PC-9 (cell line): ENCODE results near the gene YBX1.

ENCODE experiments used
- EZH2 ChIP-seq: fragments of 200-600 bp; sonication (generic); IDR thresholded peaks from 2 replicates; pipeline ENCODE4 v1.8.0; 2017; ENCODE audit warnings: antibody characterized with exemption, low read depth
- TF ChIP-seq, protein P1 (sequence below): fragments of 200-600 bp; sonication (generic); conservative IDR thresholded peaks from 2 replicates; pipeline ENCODE4 v1.6.1; 2017; ENCODE audit warnings: mixed run types, antibody characterized with exemption, mild to moderate bottlenecking, moderate library complexity

DNA sequence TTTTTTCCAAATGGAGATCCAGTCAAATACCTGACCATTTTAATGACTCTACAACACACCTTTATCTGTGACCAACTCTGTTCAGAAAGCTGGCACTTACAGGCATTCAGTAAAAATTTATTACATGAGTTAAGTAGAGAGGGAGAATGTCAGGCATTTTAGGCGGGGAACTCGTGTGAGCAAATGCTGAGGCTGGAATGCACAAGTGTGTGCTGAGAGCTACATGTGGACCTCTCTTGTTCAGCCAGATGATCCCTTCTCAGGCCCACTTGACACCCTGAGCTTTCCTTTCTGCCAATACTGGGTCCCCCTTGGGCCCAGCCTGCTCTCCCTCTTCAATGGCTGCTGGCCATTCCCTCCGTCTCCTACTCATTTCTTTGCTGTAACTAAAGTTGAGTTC is 12.3 kb upstream of the YBX1 start:
- TF ChIP-seq, protein P1, sequence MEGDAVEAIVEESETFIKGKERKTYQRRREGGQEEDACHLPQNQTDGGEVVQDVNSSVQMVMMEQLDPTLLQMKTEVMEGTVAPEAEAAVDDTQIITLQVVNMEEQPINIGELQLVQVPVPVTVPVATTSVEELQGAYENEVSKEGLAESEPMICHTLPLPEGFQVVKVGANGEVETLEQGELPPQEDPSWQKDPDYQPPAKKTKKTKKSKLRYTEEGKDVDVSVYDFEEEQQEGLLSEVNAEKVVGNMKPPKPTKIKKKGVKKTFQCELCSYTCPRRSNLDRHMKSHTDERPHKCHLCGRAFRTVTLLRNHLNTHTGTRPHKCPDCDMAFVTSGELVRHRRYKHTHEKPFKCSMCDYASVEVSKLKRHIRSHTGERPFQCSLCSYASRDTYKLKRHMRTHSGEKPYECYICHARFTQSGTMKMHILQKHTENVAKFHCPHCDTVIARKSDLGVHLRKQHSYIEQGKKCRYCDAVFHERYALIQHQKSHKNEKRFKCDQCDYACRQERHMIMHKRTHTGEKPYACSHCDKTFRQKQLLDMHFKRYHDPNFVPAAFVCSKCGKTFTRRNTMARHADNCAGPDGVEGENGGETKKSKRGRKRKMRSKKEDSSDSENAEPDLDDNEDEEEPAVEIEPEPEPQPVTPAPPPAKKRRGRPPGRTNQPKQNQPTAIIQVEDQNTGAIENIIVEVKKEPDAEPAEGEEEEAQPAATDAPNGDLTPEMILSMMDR, result no peak
- TF ChIP-seq EZH2, result no peak
